ENCODE data around the gene SUSD4.
A peak's percentile ranks its signal among the peaks of the same experiment; 100 is the strongest.

Gene SUSD4

DNA sequence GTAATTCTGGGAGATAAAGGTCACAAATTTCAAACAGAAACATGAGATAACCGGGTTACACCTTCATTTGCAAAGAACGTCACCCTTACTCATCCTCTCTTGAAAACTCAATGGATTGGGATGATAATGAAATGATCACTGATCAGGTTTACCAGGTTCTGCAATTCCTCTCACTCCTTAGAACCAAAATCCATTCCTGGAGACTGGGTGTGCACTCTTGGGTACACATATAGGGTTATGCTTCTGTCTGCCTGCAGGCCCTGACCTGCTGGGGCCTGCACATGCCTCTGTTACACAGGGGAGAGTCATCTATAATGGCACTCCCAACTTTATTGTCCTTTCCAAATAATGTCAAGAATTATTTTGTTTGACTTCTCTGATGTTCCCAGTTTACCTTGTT lies 8.3 kb downstream of the SUSD4 start:
- no peak for DNase-seq

DNA sequence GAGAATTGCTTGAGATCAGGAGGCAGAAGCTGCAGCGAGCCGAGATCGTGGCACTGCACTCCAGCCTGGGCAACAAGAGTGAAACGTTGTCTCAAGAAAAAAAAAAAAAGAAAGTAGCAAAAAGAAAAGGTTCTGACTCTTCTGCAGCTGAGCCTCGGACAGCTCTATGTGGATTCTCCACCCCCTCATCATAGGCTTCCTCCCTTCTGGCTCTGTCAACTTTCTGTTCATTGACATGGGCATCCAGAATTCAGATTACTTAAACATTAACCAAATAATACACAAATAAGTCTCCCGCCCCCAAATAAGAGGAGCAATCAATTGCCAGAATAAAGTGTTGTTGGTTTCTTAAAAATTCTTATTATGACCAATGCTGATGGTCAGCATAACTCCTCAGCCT lies 10.0 kb downstream of the SUSD4 start:
- no peak for DNase-seq

DNA sequence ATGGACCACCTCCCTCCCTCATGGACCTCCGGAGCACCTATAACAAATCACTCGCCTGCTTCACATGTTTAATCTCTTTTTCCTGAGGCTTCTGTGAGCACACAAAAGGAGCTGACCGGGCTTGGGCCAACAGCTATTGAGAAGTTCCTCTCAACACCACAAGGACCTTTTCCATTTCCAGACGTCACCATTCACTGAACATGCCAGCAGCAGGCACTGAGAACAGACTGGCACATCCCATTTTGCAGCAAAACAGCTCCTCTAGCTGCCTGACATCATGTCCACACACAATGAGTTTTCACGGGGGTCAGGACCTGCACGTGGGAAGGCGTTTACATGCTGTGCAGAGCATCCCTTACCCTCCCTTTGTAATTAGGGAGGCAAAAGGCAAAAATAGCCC lies 11.0 kb downstream of the SUSD4 start:
- no peak for DNase-seq

DNA sequence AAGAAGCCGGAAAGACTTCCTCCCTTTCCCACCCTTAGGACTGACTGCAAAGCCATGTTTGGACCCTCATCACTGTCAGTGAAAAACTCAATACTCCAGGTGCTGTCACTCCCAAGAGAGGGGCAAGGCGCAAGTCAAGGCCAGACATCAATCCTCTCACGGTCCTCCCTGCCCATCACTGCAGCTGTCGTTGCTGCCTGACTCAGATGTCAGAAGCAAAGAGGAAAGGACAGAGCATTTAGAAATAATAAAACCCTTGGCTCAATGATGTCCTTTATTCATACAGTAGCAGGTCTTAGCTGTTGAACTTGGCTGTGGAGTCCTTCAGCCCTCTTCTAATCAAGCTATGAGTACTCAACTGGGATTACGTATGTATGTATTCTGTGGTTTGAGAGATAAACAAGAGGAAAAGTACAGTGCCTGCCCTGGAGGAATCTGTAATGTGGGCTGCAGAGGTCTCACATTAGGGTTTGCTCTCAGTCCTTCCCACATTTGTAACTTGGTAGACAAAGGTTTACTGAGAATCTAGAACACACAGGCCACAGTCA lies 13.5 kb downstream of the SUSD4 start:
- DNase-seq, result no peak

DNA sequence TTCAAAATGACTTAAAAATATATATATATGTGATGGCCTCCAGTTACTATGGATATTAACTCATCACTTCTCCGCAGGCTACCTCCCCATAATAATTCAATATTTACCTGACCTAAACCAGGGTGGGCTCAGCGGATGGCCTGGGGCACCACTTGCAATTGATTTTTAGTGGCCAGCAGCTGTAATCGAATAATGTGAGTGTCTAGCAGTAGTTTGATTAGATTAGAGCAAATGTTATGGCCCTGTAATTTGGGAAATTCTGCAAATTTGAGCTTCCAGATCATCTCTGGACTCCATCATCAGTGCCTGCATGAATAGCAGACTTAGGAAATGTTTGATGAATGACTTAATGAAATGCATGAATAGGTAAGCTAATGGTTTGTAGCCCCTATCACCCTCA lies 14.7 kb downstream of the SUSD4 start:
- DNase-seq, result no peak

DNA sequence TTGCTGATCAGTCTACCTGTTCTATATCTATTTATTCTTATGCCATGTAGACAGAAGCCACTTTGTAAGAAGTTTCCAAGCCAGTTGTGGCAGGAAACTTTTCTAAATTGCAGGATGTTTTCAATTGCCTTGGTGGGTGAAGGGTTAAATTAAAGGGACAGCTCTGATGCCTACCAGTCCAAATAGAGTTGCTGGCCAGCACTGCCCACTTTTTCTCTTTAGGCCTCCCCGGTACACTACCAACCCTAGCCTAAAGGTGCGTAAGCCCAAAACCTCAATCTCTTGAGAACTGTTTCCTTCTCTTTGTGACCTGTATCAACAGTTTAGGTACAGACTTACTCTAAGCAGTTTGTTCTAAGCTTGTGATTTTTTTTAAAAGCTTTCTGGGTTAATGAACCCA lies 15.5 kb downstream of the SUSD4 start:
- no peak for DNase-seq

DNA sequence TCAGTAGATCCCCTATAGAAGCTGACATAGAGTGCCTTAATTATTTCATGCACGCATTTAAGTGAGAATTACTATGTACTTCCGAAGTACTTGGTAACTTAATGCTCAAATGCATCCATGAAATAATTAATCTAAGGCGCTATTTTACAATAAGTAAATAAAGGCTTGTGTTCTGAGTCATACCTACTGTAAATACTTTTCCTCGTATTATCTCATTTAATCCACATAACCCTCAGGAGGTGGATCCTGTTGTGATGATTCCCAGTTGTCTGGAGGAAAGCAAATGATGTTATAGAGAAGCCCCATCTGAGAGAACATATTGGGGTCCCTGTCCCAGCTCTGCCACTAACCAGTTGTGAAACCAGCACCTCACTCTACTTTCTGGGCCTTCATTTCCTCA lies 16.4 kb downstream of the SUSD4 start:
- DNase-seq, result no peak

DNA sequence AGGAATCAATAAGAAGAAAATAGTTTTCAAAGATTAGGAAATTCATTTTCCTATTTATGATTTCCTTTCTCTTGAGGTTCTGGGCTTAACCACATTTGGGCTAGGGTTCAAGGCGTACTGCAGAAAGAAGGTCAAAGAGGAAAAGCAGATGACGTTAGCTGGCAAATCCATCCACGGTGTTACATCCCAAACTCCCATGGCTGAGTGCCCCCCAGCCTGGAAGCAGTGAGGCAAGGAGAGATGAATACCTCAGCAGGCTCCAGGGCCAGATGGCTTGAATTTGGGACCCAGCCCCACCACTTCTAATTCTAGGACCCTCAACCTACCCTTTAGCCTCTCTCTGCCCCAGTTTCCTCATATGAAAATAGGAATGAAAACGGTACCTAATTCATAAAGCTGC lies 17.7 kb downstream of the SUSD4 start:
- no peak for DNase-seq

DNA sequence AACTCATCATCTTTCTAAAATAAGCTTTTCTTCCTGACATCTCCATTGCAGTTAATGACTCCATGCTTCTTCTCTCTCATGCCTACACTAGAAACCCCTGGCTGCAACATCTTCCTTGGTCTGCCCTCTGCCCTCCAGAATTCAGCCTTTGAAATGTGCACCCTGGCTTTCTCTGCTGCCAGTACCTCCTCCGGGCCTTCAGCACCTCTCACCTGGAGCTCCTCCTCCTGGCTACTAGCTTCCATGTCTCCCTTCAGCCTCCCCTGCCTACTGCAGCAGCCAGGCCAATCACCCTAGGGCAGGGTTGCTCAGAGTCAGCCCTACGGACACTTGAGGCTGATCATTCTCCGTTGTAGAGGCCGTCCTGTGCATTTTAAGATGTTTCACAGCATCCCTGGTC lies 18.3 kb downstream of the SUSD4 start:
- no peak for DNase-seq

DNA sequence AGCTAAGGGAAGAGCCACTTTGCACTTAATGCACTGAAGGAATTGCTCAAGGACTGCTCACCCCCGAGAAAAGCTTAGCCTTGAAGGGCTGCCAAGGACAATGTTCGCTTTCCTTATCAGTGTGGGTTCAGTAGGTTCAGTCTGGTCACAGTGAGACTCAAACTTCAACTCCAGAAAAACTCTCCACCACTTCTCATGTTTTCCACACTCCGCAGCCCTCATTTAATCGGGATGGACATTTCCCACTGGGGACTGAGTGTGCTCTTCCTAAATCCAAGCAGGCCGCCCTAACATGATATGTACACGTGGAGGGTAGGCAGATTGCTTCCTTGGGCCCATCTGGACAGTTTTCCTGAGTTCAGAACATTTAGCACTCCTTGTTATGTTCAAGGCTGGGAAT lies 19.5 kb downstream of the SUSD4 start:
- no peak for DNase-seq

DNA sequence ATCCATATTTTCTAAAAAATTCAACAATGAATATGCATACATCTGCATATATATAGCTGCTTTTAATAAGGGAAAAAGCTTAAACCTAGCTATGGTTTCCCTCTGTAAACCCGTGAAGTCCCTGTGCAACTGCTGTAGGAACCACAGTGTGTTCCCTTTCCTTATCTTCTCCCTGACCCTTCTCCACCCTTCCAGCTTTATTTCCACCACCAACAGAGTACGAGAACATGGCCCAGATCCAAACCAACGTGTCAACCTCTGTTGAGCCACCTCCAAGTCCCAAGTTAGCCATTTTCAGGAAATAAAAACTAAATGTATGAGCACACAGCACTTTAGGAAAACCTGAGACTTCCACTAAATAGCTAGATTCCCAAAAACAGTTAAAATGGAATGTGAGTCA lies 20.3 kb downstream of the SUSD4 start:
- no peak for DNase-seq

DNA sequence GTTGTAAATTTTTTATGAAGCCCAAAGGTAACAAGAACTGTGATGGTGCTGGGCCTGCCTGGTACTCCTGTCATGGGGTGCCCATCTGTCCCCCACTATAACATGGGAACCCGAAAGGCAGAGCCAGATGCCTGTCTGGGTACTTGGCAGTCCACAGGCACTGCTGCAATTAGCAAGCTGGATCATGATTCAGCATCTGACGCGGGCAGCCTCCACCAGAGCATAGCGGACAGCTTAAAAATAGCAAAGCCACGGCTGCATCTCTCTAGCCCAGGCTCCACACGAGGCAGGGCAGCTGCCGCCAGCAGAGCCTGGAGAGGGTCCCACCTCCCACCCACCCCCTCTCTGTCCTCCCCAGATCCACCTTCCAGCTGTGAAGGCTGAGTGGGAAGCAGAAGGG lies 22.9 kb downstream of the SUSD4 start:
- DNase-seq, result no peak

DNA sequence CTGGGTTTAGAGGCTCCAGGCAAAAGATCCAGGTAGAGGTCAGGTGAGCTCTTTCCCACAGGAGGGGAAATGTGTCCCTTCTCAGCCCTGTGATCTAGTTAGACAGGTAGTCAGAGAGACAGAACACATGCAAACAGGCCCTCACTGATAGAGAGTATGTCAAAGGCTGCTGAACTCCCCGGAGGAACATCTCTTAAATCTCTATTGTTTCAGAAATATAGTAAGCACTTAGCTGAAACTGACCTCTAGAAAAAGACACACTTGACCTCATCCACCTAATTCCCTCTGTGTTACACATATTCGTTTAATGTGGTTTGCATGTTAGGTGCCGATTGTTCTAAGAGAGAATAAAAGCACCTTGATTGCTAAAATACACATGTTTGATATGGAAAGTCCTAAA lies 23.3 kb downstream of the SUSD4 start:
- no peak for DNase-seq

DNA sequence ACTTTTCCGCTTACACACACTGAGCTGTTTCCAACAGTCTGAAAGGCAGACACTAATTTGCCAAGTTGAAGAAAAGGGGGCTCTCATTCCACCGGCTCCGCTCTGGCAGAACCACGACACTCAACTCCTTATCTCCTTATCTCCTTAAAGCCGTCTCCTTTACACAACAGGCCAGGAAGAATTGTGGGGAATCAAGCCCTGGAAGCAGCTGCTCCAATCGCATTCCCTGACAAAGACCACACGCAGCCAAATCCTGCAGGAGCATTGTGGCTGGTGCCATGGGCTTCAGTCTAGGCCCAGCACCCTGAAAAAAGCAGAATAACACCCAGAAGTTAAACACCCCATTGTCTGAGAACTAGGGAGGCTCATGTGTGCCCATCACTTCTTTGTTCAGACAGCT lies 24.1 kb downstream of the SUSD4 start:
- no peak for DNase-seq

DNA sequence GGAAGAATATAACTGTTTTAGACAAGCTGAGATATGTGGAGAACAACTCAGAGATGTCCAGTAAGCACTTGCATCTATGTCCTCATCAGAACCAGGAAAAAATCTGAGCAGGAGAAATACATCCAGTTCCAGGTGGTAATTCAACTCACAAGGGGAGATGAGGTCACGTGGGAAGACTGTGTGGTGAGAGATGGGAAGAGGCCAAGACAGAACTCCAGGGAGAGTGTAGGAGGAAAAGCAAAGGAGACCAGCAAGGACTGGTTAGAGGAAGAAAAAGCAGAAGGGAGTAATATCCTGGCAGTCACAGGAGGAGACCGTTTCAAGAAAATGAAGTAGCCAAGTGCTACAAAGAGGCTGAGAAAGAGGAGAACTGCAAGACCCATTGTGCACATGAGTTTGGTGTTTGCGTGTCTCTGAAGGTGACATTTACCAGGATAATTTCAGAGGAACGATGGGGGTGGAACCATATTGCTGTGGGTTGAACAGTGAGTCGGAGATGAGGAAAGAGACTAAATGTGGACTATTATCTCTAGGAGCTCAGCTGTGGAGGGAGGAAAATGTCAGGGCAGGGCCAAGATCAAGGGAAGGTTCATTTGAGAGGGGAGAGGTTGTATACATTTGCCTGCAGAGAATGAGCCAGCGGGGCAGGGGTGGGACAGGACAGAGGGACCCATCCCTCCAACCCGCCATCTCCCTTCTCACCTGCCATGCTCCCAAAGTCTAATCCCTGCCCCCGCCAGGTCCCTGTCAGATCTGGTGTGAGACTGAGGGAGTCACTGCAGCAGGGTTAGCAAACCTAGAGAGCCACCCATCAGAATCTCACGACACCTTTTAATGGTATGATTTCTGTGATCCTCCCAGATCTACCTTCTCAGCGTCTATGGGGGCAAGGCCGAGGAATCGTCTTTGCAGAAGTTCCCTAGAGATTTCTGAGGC lies 24.9 kb downstream of the SUSD4 start:
- no peak for DNase-seq

DNA sequence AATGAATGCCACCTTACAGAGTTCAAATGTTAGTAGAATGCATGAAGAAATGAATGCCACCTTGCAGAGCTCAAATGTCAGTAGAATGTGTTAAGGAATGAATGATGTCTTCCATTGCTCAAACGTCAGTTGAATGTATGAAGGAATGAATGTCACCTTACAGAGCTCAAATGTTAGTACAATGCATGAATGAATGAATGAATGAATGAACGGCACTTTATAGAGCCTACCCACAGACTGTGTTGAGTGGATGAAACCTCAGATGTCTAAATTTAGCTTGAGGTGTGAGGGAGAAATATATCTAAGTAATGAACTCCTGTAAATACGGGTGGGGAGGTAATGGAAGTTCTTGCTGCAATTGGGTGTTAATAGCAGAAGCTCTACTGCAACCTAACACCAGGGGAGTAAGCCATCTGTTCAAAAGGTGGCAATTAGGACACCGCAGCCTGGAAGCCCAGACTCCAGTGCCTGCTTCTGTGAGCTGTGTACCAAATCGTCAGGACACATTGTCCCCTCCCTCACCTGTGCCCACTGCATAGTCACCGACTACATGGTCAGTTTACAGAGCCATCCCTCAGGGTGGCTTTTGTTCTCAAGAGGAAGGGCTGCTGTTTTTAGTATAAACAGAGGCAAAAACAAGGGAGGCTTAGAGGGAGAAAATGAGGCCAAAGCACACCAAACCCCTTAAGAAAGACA lies 26.7 kb downstream of the SUSD4 start:
- DNase-seq, result no peak

DNA sequence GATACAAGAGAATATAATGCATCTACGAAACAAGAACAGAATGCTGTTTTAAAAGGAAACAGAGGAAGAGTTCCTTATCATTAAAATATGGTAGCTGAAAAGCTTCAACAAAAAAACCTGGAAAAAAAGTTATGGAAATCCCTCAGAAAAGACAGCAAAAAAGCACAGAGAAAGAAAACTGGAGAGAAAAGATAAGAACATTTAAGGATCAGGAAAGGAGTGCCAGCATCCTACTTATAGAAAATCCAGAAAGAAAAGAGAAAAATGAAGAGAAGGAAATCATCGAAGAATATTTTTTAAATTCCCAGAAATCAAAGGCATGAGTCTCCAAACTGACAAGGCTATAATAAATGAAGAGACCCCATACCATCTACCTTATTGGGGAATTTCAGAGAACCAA lies 29.8 kb downstream of the SUSD4 start:
- DNase-seq, result no peak

DNA sequence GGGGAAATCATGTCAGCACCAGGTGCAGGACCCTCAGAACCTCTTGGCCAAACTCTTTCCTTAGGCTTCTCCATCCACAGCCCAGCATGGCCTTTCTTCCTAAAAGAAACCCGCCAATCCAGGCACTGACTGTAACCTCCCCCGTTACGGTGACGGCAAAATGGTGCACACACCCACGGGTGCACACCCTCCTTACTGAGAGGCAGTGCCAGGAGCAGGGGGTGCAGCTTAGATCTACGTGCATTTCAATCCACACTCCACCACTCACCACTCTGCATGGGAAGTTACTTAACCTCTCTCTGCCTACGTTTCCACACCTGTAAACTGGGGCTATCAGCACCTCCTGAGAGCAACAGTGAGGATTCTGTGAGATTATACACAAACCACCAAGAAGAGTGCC lies 31.0 kb downstream of the SUSD4 start:
- no peak for DNase-seq

DNA sequence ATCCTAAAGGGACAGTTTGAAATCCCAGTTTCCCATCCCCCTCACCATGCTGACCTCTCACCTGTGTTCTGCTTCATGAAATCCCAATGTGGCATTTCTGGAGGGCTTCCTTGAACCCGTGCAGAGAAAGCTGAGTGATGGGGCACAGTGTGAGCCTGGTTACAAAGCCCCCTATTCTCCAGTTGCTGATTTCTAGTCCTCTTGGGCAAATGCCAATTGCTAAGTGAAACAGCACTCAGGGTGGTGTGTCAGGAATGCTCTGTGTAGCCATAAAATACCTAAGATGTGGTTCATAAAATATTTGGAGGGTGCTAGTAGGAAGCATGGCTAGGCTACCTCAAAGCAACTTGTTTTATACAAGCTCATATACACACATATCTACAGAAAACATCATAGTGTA lies 32.0 kb downstream of the SUSD4 start:
- DNase-seq, result no peak

DNA sequence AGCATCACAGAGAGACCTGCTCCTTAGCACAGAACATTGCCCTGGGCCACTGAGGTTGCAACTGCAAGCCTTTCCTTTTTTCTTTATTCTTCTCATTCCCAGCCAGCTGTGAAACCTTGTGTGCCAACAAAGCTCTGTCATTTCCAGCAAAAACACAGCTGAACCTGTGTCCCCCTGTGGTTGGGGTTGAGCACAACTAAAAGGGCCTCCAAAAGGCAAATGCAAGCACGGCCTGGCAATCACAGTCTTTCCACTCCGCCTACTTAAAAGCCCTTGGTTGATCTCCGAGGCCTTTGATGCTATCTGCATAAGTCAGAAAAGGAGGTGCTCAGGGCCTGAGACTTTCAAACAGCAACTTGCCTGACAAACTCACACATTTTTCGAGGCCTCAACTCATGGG lies 32.7 kb downstream of the SUSD4 start:
- peak; percentile 11 for DNase-seq

DNA sequence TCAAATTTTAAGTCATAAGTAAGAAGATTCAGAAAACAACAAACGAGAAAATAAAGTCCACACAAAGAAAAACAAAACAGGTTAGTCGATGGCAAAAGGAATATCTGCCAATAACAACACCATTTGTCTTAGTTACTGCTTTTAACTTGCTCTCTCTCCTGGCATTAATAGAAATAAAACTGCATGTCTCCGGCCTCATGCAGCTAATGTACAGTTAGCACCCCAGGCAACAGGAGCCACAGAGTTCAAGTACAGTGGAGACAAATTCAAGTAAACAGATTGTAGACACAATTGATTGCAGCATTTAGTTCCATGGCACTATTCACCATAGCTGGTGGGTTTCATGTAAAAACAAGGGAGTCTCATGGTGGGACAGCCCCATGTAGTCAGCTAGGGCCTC lies 33.5 kb downstream of the SUSD4 start:
- DNase-seq, result no peak

DNA sequence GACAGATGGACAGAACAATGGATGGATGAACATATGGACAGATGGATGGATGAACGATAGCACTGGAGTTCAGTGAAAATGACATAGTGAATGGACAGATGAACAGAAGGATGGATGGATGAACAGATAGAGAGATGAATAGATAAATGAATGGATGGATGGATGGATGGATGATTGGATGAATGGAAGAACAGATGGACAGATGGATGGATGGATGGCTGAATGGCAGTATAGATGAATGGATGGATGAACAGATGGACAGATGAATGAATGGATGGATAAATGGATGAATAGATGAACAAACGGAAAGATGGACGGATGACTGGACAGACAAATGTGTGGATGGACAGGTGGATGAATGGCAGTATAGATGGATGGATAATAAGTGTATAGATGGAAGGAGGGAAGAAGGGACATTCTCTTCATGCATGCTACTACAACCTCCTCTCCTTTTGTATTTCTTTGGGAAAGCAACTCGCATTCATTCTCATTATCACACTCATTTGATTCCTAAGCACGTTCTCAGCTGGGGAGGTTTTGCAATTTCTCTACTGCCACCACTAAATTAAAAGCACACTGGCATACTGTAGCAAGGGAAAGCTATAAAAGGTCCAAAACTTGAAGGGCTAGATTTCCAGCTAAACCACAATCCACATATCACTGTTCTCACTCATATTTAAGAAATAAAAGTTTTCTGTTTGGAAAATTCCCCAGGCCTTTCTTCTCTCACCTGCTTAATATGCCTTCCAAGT lies 34.1 kb downstream of the SUSD4 start:
- no peak for DNase-seq

DNA sequence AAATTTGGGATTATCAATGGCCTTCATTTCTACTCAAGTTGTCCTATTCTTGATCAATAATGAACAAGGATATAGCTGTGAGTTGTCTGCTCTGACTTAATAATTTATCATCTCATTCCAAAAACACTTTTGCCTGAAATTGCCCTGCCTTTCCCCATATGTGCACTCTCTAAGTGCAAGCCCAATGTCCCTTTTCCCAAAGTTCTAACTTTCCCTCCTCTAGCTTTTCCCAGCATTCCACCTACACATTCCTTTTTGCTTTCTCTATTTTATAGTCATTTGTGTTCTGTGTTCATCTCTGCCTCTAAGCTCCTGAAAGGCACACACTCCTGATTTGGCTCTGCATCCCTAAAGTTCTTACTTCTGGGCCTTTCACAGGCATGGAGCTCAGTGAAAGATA lies 34.7 kb downstream of the SUSD4 start:
- DNase-seq, result no peak

DNA sequence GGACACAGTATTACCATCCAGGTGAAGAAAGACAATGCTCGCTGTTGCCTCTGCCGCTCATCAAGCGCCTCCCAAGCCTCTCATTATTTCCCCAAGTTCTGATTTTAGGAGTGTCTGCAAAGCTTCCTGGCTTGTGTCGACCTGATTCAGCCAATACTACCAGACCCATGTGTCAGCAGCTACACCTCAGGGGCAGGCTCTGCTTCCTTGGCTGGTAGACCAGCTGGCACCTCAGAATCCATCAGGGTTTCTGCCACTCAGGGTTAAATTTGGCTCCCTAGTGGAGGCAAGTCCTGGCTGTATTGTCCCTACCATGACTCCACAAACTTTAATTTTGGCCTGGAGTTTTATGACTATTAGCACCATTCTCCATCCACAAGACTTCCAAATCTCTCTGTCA lies 35.4 kb downstream of the SUSD4 start:
- no peak for DNase-seq
